GM19043 (cell line): ENCODE results near the gene FGF18.
A peak's percentile ranks its signal among the peaks of the same experiment; 100 is the strongest.
"Not testable (repeated sequence)": the region's sequence is repeated elsewhere in the genome, so short reads cannot be mapped to it uniquely, and the experiment has no call there.

Experiments
- ATAC-seq: cut with Tn5 transposase; IDR thresholded peaks from one replicate; pipeline ENCODE4 v1.9.1; 2021; ENCODE audit warnings: low read depth; ENCODE audit not compliant: unreplicated experiment

The FGF18 gene

DNA sequence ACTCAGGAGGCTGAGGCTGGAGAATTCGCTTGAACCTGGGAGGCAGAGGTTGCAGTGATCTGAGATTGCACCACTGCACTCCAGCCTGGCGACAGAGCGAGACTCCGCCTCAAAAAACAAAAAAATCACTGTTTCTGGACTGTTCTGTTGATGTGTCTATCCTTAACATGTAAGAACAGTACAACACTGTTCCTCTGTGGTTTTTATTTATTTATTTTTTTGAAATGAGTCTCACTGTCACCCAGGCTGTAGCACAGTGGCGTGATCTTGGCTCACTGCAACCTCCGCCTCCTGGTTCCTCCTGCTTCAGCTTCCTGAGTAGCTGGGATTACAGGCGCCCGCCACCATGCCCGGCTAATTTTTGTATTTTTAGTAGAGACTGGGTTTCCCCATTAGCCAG is 20.8 kb upstream of the FGF18 start:
- ATAC-seq = not testable (repeated sequence)

DNA sequence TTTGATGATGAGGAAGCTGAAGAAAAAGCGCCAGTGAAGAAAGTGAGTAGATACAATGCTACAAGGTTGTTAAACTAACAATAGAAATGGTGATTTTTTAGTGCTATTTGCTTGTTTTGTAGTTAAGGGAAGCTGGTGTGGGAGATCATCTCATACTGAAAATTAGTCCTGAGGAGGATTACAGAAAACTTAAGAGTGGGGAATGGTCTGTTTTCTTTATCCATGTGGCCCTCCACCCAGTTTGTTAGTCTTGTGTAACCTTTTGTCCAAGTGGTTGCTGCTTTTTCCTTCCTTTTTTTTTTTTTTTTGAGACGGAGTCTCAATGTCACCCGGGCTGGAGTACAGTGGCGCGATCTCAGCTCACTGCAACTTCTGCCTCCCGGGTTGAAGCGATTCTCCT is 19.3 kb upstream of the FGF18 start:
- ATAC-seq = no peak

DNA sequence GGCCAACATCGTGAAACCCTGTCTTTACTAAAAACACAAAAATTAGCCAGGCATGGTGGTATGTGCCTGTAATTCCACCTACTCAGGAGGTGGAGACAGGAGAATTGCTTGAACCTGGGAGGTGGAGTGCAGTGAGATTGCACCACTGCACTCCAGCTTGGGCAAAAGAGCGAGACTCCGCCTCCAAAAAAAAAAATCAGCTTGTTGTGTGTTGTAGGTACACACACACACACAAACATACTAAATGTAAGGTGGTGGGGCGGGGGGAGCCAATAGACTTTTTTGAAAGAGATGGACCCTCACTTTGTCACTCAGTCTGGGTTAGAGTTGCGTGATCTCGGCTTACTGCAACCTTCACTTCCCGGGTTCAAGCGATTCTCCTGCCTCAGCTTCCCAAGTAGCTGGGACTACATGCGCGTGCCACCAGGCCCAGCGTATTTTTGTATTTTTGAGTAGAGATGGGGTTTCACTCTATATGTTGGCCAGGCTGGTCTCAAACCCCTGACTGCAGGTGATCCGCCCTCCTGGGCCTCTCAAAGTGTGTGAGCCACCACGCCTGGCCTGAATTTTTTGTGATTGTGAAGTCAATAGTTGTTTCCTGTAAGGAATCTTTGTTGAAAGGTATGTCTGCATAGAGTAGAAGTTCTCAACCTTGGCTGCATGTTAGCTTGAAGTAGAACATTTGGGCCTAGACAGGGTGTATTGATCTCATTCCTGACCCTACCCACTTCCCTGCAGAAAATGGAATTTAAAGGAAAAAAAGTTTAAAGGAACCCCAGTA is 18.1 kb upstream of the FGF18 start:
- ATAC-seq = no peak

DNA sequence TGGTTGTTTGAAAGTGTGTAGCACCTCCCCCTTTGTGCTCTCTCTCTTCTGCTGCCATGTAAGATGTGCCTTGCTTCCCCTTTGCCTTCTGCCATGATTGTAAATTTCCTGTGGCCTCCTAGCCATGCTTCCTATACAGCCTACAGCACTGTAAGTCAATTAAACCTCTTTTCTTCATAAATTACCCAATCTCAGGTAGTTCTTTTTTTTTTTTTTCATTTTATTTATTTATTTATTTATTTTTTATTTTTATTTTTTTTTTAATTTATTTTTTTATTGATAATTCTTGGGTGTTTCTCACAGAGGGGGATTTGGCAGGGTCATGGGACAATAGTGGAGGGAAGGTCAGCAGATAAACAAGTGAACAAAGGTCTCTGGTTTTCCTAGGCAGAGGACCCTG is 16.7 kb upstream of the FGF18 start:
- ATAC-seq = not testable (repeated sequence)

DNA sequence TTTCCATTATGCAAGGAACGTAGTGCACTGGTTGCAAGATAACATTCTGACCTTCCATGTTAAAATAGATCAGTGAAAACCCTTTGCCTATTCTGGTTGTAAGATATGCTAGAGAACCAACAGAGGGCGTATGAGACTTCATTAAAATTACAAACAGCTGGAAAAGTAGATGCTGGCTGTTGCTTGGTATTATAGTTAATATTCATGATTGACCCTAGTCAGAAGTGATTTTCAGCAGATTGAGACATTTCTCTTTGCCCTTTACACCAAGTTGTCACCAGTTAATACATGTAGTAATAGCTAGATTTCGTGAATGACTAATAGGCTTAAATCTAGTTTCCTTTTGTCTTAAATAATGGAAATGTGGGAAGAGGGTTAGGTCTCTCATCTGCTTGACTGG is 13.8 kb upstream of the FGF18 start:
- no peak for ATAC-seq

DNA sequence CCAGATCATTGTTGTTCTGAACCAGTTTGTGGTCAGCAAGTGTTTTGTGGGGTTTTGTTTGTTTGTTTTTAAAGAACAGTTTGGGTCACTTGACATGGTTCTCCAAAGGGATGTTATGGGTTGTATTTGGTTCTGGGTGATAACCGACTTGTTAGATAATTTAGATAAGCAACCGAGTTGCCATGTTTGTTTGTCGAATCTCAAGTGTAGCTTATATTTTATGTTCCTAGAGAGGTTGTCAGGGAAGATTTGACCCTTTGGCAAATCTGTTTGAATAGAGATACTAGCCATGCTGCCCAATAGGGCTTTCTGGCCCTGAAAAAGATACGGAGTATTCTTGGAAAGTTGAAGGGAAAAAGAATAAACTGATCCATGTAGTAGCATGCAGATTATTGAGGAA is 12.2 kb upstream of the FGF18 start:
- no peak for ATAC-seq

DNA sequence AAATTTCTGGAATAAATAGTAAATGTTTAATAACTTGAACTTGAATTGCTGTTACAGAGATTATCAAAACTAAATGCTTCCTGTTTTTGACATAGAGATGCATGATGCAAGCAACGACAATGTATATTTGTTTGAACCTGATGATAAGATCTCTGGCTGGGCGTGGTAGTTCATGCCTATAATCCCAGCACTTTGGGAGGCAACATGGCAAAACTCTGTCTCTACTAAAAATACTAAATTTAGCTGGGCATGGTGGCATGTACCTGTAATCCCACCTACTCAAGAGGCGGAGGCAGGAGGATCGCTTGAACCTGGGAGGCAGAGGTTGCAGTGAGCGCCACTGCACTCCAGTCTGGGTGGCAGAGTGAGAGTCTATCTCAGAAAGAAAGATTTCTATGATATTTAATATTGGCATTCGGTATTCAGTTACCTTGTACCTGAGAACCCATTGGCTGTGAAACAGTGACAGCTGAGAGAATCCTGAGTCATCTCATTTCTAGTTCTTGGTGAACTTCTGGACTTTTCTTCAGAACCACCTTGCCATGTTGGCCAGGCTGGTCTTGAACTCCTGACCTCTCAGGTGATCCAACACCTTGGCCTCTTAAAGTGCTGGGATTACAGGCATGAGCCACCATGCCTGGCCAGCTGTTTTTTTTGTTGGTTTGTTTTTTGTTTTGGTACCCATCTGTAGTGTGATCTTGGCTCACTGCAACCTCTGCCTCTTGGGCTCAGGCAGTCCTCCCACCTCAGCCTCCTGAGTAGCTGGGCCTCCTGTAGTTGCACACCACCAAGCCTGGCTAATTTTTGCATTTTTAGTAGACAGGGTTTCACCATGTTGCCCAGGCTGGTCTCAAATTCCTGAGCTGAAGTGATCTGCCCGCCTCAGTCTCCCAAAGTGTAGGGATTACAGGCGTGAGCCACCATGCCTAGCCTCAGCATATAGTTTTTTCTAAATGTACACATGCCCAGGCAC is 10.0 kb upstream of the FGF18 start:
- no peak for ATAC-seq

DNA sequence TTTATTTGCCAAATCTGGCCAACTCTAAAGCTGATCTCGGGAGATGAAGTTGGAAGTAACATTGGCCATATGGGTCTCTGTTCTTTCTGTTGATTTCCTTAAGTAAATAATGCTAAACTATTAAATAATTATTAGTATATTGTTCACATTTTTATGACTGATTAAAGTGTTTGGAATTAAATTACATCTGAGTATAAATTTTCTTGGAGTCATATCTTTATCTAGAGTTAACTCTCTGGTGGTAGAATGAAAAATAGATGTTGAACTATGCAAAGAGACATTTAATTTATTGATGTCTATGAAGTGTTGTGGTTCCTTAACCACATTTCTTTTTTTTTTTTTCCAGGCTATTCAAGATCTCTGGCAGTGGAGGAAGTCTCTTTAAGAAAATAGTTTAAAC is 9.3 kb upstream of the FGF18 start:
- no peak for ATAC-seq

DNA sequence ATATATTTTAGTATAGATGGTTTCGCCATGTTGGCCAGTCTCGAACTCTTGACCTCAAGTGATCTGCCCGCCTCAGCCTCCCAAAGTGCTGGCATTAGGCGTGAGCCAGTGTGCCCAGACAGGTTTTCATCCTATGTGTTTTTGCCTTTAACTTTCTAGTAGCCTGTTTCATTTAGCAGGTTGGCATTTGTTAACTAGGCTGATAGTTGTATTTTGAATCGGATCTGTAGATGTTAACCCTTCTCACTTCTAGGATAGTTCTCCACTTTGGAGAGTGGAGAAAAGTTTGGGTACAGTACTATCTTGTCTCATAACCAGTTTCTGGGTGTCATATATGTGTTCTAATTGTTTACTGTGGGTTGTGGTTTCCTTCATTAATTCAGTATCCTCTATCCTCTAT is 7.3 kb upstream of the FGF18 start:
- ATAC-seq = no peak

DNA sequence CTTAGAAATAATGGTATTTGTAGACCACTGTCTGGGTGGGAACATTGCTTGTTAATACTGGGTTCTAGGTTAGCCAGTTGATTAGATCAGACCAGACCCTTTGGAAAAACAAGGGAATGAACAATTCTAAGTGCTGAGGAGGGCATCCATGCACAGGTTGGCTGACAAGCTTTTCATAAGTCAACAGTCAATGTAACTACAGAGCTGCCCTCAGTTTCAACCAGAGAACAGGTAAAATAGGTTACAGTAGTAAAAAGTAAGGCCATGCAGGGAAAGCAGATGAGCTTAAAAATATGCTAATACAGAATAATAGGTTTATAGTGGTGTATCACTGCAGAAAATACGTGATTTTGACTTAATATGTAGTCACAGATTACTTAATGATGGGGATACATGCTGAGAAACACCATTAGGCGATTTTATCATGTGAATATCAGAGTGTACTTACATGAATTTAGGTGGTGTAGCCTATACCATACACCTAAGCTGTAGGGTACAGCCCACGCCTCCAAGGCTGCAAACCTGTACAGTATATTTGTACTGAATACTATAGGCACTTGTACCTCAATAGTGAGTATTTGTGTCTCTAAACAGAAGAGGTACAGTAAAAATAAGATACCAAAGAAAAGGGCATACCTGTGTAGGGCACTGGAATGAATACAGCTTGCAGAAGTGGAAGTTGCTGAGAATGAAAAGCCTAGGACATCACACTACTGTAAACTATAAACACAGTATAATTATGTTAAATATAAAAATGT is 6.1 kb upstream of the FGF18 start:
- no peak for ATAC-seq

DNA sequence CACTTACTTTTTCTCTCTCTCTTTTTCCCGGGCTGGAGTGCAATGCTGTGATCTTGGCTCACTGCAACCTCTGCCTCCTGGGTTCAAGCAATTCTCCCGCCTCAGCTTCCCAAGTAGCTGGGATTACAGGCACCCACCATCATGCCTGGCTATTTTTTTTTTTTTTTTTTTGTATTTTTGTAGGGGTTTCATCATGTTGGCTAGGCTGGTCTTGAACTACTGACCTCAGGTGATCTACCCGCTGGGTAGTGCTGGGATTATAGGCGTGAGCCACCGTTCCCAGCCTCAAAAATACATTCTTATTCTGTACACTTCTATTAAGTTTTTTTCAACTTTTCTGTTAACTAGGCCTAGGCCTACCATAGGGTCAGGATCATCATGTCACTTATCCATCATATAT is 5.5 kb upstream of the FGF18 start:
- ATAC-seq = not testable (repeated sequence)

DNA sequence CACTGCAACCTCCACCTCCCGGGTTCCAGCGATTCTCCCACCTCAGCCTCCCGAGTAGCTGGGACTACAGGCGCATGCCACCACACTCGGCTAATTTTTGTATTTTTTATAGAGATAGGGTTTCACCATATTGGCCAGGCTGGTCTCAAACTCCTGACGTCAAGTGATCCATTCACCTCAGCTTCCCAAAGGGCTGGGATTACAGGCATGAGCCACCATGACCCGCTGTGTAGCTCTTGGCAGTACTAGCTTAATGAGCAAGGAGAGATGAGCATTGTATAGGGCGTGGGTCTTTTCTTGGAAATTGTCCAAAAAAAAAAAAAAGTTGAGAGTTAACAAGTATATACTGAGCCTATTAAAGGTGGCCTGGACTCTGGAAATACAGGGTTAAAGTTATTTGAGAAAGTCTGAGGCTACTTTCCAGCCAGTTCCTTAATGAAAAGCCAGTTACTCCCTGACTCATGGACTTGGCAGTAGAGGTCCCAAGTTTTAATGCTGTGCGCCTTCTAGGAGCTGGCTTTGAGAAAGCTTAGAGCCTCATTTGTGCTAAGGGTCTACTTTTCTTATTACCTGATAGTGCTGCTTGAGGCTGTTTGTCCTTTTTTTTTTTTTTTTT is 4.2 kb upstream of the FGF18 start:
- no peak for ATAC-seq

DNA sequence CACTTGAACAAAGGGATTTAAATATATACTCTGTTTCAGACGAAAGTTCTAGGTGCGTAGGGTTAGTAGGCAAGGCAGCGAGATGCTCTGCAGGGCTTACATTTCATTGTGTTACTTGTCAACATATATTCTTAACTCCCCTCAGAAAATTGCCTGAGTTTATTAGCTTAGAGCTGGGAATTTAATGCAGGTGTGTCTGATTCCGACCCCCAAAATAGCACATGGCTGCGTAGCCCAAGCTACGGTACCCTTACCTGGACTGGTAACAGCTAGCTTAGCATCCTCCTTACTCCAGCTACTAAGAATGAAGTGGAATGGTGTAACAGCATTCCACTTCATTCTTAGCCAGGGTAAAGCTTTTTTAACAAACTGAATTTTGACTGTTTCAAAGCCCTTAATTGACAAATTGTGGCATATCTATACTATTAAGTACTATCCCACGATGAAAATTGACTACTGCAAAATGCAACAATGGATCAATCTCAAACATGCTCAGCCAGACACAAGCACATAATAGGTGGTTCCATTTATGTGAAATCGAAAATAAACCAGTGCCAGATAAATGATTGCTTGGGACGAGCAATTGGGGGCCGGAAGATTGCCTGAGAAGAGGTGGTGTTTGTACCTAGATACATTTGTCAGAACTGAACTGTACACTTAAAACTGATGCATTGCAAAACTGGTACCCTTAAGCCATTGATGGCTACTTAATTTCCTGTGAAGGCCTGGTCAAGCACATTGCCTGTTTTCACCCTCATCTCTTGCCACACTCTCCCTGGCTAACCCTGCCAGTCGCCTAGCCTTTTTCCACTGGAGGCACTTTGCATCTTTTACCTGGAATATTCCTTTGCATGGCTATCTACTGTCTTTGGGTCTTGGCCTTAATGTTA is 3.0 kb upstream of the FGF18 start:
- ATAC-seq = no peak

DNA sequence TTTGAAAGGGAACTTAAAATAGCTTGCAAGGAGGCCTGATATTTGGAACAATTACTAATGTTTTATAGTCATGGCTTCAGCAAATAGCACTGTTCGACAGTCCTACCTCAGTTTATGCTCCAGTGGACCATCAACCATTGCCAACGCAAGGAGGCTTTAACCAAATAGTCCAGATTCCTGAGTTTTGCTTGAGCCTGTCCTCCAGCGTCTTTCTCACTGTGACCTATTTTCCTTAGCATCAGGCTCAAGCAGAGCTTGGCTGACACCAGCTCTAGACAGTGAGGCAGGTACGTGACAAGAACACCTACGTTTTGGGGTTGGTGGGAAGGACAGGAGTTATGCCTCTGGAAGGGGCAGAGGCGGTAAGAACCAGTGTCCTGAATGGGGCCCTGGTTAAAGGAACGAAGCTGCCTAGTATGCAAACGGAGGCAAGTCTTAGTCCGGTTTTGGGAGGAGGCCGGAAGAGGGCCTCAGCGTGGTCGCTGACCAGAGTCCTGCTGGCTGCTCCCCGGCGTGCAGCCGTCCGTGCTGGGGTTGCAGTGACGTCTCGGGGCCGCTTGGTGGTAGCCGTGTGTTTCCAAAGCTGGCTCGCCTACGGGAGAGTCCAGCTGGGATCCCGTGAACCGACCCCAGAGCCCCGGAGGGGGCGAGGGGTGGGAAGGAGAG is 998 bp upstream of the FGF18 start:
- ATAC-seq = peak; percentile 76

DNA sequence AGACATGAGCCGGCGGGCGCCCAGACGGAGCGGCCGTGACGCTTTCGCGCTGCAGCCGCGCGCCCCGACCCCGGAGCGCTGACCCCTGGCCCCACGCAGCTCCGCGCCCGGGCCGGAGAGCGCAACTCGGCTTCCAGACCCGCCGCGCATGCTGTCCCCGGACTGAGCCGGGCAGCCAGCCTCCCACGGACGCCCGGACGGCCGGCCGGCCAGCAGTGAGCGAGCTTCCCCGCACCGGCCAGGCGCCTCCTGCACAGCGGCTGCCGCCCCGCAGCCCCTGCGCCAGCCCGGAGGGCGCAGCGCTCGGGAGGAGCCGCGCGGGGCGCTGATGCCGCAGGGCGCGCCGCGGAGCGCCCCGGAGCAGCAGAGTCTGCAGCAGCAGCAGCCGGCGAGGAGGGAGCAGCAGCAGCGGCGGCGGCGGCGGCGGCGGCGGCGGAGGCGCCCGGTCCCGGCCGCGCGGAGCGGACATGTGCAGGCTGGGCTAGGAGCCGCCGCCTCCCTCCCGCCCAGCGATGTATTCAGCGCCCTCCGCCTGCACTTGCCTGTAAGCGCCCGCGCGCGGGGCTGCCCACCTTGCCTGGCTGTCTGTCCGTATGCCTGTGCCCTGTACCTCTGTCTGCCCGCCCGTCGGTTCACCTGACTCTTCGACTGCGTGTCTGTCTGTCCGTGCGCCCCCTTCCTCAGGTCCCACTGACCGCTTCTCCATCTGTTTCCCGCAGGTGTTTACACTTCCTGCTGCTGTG is 412 bp downstream of the FGF18 start:
- peak; percentile 21 for ATAC-seq

DNA sequence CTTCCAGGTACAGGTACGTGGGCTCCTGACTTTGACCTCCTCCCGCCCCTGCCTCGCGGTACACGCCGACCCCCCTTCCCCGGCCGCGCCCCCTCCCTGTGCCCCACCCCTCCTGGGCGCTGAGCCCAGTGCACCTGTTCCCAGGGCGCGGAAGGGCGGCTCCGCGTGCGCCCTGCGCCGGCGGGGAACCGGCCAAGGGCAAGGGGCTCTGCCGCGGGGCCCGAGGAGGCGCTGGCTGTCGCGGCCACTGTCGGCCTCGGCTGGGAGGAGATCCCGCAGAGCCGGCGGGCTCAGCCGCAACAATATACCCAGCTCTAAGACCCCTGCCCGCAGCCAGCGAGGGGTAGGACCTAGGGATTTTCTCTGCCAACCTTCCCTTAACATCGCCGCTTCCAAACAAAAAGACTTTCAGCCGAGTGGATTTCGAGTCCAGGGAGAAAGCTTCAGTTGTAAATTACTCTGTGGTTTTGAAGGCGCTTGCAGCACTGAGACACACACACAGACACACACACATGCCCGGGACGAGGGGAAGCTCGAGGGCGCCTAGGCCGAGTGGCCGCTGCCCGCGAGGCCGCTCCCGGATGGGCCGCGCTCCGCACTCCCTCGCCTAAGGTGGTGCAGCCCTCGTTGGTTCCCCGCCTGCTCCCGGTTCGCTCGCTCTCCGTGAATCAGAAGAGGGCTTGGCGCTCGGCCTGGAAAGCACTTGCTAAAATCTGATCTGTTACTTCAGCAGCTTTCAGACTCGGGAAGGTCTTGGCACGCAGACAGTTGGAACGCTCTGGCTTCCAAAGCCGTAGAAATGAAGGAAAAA is 1.2 kb downstream of the FGF18 start:
- ATAC-seq = no peak
